ENCODE results near the gene REEP2. TPM values are rescaled to one million over a fixed set of nuclear protein-coding genes. Genes with fewer than 3 reads are reported as not detected.

Gene REEP2
- total RNA-seq, 1 experiment from 2014 or later = 49.0 TPM

DNA sequence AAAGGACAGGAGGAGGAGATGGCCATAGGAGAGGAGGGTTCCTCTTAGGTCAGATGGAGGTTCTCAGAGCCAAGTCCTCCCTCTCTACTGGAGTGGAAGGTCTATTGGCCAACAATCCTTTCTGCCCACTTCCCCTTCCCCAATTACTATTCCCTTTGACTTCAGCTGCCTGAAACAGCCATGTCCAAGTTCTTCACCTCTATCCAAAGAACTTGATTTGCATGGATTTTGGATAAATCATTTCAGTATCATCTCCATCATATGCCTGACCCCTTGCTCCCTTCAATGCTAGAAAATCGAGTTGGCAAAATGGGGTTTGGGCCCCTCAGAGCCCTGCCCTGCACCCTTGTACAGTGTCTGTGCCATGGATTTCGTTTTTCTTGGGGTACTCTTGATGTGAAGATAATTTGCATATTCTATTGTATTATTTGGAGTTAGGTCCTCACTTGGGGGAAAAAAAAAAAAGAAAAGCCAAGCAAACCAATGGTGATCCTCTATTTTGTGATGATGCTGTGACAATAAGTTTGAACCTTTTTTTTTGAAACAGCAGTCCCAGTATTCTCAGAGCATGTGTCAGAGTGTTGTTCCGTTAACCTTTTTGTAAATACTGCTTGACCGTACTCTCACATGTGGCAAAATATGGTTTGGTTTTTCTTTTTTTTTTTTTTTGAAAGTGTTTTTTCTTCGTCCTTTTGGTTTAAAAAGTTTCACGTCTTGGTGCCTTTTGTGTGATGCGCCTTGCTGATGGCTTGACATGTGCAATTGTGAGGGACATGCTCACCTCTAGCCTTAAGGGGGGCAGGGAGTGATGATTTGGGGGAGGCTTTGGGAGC lies 29.5 kb downstream of the REEP2 start:
- Histone ChIP-seq H4K91ac (ENCODE audit: insufficient read length, low read depth, low read length) (no peak overlapping the region), H3K27ac (ENCODE audit: insufficient read length, low read depth, low read length) (no peak overlapping the region), H2AK5ac (ENCODE audit: insufficient read length, low read length) (no peak overlapping the region), H2BK12ac (ENCODE audit: insufficient read length, low read depth, low read length) (no peak overlapping the region), H3K79me1 (ENCODE audit: insufficient read depth, low read depth, low read length, poor library complexity, severe bottlenecking) (no peaks in the 10 kb centered on the region), H3K9me3 (ENCODE audit: control insufficient read depth, low read depth, low read length) (no peaks in the 10 kb centered on the region), H3K79me2 (ENCODE audit: insufficient read depth, low read length) (no peaks in the 10 kb centered on the region), H2BK15ac (ENCODE audit: low read depth, low read length) (no peak overlapping the region), H3K4me1 (ENCODE audit: insufficient read depth, low read length) (0 out of 2 replicates have a peak, but pooled peaks cover 1% of the 10 kb centered on the region), H2BK120ac (ENCODE audit: low read depth, low read length, poor library complexity, severe bottlenecking) (no peak overlapping the region), H3K56ac (ENCODE audit: insufficient read length, low read depth, low read length) (no peak overlapping the region), H4K5ac (ENCODE audit: insufficient read length, low read depth, low read length) (no peak overlapping the region), H2BK5ac (ENCODE audit: insufficient read length, low read length) (no peak overlapping the region), H3K4me2 (ENCODE audit: insufficient read depth, insufficient read length, low read length) (no peak overlapping the region), H3K18ac (ENCODE audit: insufficient read length, low read depth, low read length) (no peak overlapping the region), H3K14ac (ENCODE audit: insufficient read depth, low read length) (no peak overlapping the region), H3K27me3 (ENCODE audit: insufficient read depth, low read length) (no peaks in the 10 kb centered on the region; the same call in 1 of the 2 replicates), H4K8ac (replicated peaks; ENCODE audit: insufficient read length, low read depth, low read length) (no peak overlapping the region), H2AFZ (ENCODE audit: low read length) (no peak overlapping the region), H3T11ph (ENCODE audit: low read length) (no peak overlapping the region), H3K23me2 (ENCODE audit: insufficient read length, low read depth, low read length, poor library complexity, severe bottlenecking) (peaks cover 22% of the 10 kb centered on the region), H2BK20ac (ENCODE audit: low read depth, low read length, poor library complexity, severe bottlenecking) (no peak overlapping the region), H3K4ac (ENCODE audit: low read depth, low read length) (no peak overlapping the region), H3K23ac (ENCODE audit: insufficient read length, low read depth, low read length) (no peak overlapping the region), H4K20me1 (ENCODE audit: control insufficient read depth, insufficient read depth, insufficient read length) (no peaks in the 10 kb centered on the region), H3K9ac (ENCODE audit: extremely low read depth, insufficient read length, low read length) (no peak overlapping the region)
- no CpG with 5 or more reads among the region's 7 CpGs for WGBS (ENCODE audit: extremely low coverage, insufficient read length, low lambda C conversion rate)
- no peak for TF ChIP-seq CTCF (conservative IDR thresholded peaks at IDR 0.05)
- Mint-ChIP-seq H3K36me3 (ENCODE audit: insufficient read depth in 1 of 3, low read depth in 3 of 3) (peaks cover 18 to 28% (median 26%) of the 10 kb centered on the region in 3 experiments), H3K9me3 (peaks cover 0 to 11% of the 10 kb centered on the region in 2 experiments; a peak in 2 of 5 replicates), H3K4me3 (peak overlapping the region; percentile 36 to 86; a peak in 4 of 5 replicates), H3K4me1 (peaks cover 34% of the 10 kb centered on the region in 2 experiments), H3K27ac (peak overlapping the region in 1 of 3 experiments; percentile 73; a peak in 3 of 7 replicates), H3K27me3 (ENCODE audit: low read depth) (peaks cover 22% of the 10 kb centered on the region)
- DNase-seq = no peak

All from H9 (cell line).